ENCODE data around the gene CARMIL1.
"Not testable (repeated sequence)": the region's sequence is repeated elsewhere in the genome, so short reads cannot be mapped to it uniquely, and the experiment has no call there.

CARMIL1 gene

DNA sequence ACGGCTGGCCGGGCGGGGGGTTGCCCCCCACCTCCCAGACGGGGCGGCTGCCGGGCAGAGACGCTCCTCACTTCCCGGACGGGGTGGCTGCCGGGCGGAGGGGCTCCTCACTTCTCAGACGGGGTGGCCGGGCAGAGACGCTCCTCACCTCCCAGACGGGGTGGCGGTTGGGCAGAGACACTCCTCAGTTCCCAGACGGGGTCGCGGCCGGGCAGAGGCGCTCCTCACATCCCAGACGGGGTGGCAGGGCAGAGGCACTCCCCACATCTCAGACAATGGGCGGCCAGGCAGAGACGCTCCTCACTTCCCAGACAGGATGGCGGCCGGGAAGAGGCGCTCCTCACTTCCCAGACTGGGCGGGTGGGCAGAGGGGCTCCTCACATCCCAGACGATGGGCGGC, 306.9 kb downstream of the CARMIL1 start:
- not testable (repeated sequence) for DNase-seq

GRCh38 chr6:25586927-25587326, 307.8 kb downstream of the CARMIL1 start:
- no peak for DNase-seq

GRCh38 chr6:25590986-25591385, 311.8 kb downstream of the CARMIL1 start:
- no peak for DNase-seq

DNA sequence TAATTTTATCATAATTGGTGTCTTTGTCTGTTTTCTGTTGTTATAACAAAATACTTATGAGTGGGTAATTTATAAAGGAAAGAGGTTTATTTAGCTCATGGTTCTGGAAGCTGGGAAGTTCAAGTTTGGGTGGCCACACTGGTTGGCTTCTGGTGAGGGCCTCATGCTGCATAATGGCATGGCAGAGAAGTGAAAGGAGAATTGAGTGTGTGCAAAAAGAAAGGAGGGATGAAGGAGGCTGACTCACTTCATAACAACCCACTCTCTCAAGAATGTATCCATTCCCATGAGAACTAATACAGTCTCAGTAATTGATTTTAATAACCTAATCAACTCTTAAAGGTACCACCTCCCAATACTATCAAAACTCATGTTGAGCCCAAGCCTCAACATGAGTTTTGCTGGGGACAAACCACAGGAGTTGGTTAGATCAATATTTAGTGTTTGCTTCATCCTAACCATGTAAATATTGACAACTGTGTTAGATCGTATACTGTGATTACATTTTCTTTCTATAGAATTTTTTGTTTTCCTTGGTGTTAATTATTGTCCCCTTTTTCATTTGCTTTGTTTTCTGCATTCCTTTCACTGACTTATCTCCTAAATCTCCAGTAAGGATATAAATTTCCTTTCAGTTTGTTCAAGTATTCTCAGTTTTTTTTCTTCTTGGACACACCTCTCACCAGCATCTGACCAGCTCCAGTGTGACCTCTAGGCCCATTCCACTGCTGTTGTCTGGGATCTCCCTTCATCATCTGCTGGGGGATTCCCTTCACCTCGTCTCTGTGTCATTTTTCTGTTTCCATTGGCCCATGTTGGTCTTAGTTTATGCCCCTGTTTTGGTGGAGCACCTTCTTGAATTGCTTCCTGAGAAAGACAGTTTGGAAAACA, 318.0 kb downstream of the CARMIL1 start:
- DNase-seq = no peak

DNA sequence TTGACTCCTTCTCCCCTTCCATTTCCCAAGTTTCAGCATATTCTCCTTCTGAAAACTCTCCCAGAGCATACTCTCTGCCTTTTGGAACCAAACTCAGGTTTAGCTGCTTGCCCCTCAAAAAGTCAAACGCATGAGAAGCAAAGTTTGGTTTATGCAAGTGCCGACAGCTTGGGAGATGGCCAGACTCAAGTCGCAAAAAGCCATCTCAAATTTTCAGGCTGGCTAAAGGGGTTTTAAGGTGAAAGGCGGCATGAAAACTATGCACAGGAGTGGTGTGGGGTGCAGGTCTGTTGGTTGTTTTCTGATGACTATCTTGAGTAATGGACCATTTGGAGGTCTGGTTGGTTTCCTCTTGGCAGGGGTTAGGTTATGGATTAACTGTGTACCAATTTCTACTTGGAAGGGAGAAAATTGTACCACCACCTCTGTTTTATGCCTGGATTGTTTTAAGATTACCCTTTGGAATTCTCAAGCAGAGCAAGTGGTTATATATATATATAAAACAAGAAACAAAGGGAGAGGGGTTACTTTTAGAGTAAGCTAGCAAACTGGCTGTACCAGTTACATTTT, 320.4 kb downstream of the CARMIL1 start:
- DNase-seq = no peak

GRCh38 chr6:25601800-25602673, 322.9 kb downstream of the CARMIL1 start:
- peak; percentile 49 to 82 for DNase-seq

GRCh38 chr6:25602674-25602982, 323.5 kb downstream of the CARMIL1 start:
- no peak for DNase-seq

- DNase-seq = no peak
Measured at GRCh38 chr6:25603251-25603650, 324.1 kb downstream of the CARMIL1 start.

DNA sequence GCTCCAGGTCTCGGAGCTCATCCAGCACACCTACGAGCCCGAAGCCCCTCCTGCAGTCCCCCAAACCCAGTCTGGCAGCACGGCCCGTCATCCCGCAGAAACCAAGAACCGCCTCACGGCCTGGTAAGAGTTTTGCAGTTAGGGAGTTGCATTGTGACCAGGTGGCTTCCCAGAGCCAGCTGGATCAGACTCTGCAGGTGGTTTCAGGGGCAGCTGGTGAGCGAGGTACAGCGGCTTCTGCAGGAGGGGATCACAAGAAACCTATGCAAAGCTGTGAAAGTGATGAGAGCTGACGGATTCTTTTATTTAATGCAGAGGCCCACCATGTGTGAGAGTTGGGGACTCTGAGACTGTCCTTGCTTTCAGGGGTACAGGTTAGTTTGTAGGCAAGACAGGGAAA, 327.0 kb downstream of the CARMIL1 start:
- no peak for DNase-seq

DNA sequence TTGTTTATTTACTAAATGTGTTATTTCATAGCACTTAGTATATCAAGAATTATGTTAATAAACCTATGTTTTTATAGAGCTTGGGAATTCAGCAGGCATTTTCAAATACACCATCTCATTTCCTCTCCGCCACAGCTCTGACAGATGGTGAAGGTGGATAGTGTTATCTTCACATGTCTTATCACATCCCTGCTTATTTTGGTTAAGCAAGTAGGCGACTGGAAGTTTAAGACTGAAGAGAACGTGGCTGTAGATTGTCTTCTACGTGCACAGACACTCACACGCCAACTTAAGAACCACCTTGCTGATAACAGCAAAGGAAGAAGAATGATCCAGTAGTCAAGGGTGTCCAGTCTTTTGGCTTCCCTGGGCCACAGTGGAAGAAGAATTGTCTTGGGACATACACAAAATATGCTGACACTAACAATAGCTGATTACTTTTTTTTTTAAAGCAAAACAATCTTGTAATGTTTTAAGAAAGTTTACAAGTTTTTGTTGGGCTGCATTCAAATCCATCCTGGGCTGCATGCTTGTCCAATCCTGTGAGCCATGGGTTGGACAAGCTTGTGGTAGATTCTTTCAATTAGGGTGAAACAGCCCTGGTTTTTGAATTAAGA, 329.5 kb downstream of the CARMIL1 start:
- DNase-seq = no peak

DNA sequence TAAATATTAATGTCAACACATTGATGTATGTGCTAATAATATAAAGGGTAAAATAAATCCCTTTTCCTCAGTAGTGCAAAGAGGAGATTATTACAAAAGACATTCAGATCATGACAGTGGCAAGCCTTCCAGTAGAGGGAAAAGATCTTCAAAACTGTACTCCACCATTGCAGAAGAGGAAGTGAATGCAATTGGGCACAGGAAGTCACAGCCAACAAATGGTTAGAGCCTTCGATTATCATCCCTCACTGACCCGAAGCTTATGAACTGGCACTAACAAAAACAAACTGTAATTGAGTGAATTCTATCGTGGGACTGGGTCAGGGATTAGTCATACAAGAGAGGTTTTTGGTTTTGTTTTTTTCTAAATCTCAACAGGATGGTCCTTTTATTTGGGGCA, 333.5 kb downstream of the CARMIL1 start:
- peak in 1 of 2 experiments; percentile 3 for DNase-seq

DNA sequence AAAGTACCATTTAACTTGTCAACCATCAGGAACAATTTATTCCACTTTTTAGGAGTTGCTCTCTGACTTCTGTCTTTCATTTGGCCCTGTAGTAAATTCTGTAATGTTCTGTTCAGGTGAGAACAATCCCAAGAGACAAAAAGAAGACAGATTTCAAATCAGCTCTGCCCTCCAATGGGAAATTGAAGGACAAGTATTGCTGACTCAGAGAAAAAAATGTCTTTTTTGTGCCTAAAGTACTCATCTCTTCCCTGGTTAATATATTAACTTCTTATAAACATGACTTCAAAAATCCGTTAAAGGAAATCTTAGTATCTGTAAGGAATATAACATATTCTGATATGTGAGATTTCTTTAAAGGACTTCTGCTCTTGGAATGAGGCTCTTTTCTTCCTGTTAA, 334.2 kb downstream of the CARMIL1 start:
- no peak for DNase-seq

DNA sequence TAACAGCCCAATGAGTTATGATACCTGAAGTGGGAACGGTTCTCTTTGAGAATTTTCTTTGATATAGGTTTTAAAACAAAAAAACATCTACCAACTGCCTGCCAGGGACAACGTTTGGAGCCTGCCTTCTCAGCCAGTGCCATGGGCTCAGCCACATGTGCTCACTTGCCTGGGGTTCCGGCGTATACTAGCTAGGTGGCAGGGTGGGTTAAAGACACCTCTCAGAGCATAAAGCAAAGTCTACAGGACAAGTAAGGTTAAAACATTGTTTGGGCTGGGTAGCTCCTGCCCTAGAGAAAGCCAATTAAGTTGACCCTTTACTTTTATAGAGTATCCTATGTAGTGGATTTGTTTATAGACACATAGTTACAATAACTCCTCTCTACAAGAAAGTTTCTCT, 334.9 kb downstream of the CARMIL1 start:
- no peak for DNase-seq

- DNase-seq = no peak
Measured at GRCh38 chr6:25615471-25615870, 336.3 kb downstream of the CARMIL1 start.

DNA sequence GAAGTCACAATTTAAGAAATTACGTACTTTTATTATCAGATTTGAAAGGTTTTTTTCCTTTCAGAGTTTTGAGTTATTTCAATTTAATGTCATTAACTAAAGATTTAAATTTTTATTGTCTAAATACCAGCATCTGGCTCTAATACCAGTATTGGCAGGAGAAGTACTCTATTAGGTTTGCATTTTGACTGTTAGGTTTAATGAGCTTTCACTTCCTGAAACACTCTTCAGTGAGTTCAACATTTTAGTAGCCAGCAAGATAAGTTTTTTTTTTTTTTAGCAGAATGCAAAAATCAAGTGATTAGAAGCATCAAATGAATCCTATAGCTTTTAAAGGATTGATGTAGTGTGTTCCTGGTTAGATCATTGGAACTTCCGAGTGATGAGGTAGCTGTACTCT, 338.8 kb downstream of the CARMIL1 start:
- no peak for DNase-seq

DNA sequence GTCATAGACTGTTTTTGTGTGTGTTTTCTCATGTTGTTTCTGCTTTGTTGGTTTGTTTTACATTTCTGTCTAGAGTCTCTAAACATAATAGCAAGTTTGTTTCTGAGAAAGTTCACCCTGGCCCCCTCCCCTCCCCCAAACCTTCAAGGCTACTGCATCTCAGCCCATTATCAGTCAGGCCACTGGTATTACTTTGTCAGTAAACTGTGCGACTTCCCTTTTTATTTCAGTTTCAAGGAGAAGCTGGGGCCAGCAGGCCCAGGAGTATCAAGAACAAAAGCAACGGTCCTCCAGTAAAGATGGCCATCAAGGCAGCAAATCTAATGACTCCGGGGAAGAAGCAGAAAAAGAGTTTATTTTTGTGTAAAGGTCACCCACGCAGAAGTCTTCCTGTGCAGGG, 340.0 kb downstream of the CARMIL1 start:
- DNase-seq = no peak

GRCh38 chr6:25620391-25620790, 341.2 kb downstream of the CARMIL1 start:
- no peak for DNase-seq

DNA sequence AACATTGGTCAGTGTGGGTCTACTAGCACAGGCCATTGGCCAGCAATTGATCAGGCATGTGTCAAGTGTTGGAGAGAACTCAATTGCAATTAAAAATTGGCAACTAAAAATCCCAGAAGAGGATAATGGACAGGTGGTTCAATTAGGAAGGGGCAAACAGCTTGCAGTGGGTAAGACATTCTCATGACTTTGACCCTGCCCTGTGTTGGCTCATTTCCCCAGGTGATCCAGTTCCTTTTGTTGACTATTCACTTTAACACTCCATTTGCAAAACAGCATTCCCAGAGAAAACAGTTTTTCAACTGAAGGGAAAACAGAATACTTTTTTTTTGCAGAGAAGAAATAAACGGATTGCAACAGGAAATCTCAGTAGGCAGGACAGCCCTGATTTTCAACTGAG, 343.9 kb downstream of the CARMIL1 start:
- no peak for DNase-seq

DNA sequence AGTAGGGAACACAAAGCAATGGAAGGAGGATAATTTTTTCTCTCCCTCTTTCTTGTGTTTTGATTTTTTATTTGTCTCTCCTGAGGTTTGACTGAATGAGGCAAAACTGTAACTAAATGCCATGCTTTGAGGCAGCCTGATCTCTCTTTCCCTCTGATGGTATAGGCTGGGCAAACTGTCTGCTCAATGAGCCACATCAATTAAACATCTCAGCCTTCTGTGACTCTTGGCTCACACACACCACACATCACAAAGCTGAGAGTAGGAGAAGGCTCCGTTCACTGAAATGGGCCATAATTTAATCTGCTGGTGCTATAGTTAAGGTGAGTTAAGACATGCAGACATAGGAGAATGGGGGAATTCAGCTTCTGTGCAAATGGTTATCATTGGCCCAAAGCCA, 344.7 kb downstream of the CARMIL1 start:
- no peak for DNase-seq

- no peak for DNase-seq
Measured at GRCh38 chr6:25627001-25627400, 347.8 kb downstream of the CARMIL1 start.

DNA sequence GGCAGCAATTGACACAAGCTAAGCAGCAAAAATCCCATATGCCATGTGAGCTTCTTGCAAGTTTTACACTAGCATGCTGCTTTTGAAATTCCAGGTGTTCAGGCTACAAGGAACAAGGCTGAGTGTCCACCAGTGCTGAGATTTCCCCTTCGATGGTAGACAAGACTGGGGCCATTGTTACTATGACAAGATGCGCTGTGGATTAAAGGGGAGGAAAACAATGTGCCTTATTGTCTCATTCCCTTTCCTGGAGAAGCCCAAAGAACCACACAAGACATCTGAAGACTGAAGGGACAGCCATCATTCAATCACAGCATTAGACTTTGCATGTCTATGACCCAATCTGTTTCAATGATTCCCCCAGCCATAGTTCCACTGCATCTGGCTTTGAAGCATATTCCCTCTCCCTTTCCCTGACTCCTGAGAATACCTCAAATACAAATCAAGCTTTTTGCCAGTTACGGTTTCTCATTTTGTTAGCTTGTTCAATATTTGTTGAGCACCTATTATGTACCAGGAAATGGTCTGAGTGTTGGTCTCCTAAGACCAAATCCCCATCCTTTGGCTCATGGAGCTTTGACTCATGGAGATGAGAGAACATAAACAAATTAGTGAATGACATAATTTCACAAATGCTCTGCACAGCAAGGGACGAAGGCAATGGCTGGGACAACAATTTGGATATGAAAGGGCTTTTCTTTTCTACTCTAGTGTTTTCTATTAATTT, 349.5 kb downstream of the CARMIL1 start:
- no peak for DNase-seq

- no peak for DNase-seq
Measured at GRCh38 chr6:25629198-25629576, 350.0 kb downstream of the CARMIL1 start.
